Spleen (tissue), 7 donors: ENCODE measurements around the gene SERPINA9.

Source experiments
- CTCF ChIP-seq, 11 experiments: fragments of 200-600 bp in 7 of 11; fragments of 450-650 bp in 4 of 11; sonication (generic) in 4 of 11; IDR thresholded peaks in 8 of 11; conservative IDR thresholded peaks in 3 of 11; 1 replicate in 7 of 11; 2 replicates in 4 of 11; pipeline versions ENCODE4 v1.4.0 to v1.8.0; 2016 to 2021; ENCODE audit warnings: antibody characterized with exemption in 11 of 11, inconsistent platforms in 4 of 11, mild to moderate bottlenecking in 1 of 11
- POLR2A ChIP-seq, 3 donors: fragments of 450-650 bp; IDR thresholded peaks; one replicate each; pipeline ENCODE4 v1.5.1; 2017; ENCODE audit warnings: antibody characterized with exemption in 3 of 3, mild to moderate bottlenecking in 1 of 3
- POLR2AphosphoS5 ChIP-seq, 3 donors: sonication (generic); formaldehyde crosslinking; IDR thresholded peaks; one replicate each; pipeline ENCODE4 v1.5.1; 2017; ENCODE audit warnings: antibody characterized with exemption in 3 of 3
- donor health status: DM: no; HTN: no; CAD: no; lungs with moderate emphysema.
- donor health status: DM: no; HTN: no; CAD: no.
- donor health status: DM: no; HTN: no; CAD: no.

- TF ChIP-seq POLR2AphosphoS5 (IDR thresholded peaks at IDR 0.05), result no peak
- no peak for TF ChIP-seq POLR2A (IDR thresholded peaks at IDR 0.05)
- TF ChIP-seq CTCF (IDR thresholded peaks at IDR 0.05 in 8 of 11, conservative IDR thresholded peaks at IDR 0.05 in 3 of 11), result no peak
Observed at GRCh38 chr14:94522115-94522724, 46.2 kb upstream of the SERPINA9 start.
